Tibial nerve (tissue), 4 donors: ENCODE measurements around the gene NFE2L3.
"Not testable (repeated sequence)": the region's sequence is repeated elsewhere in the genome, so short reads cannot be mapped to it uniquely, and the experiment has no call there.

Source experiments
- CTCF ChIP-seq, 5 experiments: fragments of 200-600 bp in 3 of 5; fragments of 450-650 bp in 2 of 5; sonication (generic) in 3 of 5; IDR thresholded peaks; one replicate each; pipeline ENCODE4 v1.5.1; 2016 to 2019; ENCODE audit warnings: antibody characterized with exemption in 5 of 5, mild to moderate bottlenecking in 3 of 5, moderate library complexity in 2 of 5
- EP300 ChIP-seq, 2 donors: sonication (generic); formaldehyde crosslinking; IDR thresholded peaks; one replicate each; pipeline ENCODE4 v1.6.1; 2017; ENCODE audit warnings: antibody characterized with exemption in 2 of 2, mild to moderate bottlenecking in 1 of 2
- POLR2A ChIP-seq, 2 donors: fragments of 450-650 bp; IDR thresholded peaks; one replicate each; pipeline ENCODE4 v1.6.1; 2017; ENCODE audit warnings: antibody characterized with exemption in 2 of 2, mild to moderate bottlenecking in 2 of 2, moderate library complexity in 2 of 2

GRCh38 chr7:26177269-26177668 is 25.3 kb downstream of the NFE2L3 start:
- not testable (repeated sequence) for TF ChIP-seq CTCF, POLR2A, EP300 (IDR thresholded peaks at IDR 0.05)
